Upper lobe of right lung (tissue), 1 donor: ENCODE data around the gene SPRY4. TPM values are rescaled to one million over a fixed set of nuclear protein-coding genes. Genes with fewer than 3 reads are reported as not detected.

Source experiments
- ATAC-seq: fragments of 200-7000 bp; cut with Tn5 transposase; one replicate; pipeline ENCODE4 v1.9.1; 2020; ENCODE audit warnings: mild to moderate bottlenecking, moderate library complexity
- DNase-seq: peaks from one replicate; pipeline ENCODE4 v3.0.0-alpha.2; 2020
- H3K27ac ChIP-seq: fragments of 200-600 bp; one replicate; pipeline ENCODE4 v1.8.0; 2022
- H3K27me3 ChIP-seq: fragments of 200-600 bp; one replicate; pipeline ENCODE4 v1.8.0; 2022; ENCODE audit warnings: mild to moderate bottlenecking
- H3K36me3 ChIP-seq: fragments of 200-600 bp; one replicate; pipeline ENCODE4 v1.8.0; 2022
- H3K4me1 ChIP-seq: fragments of 200-600 bp; one replicate; pipeline ENCODE4 v1.8.0; 2022
- H3K4me3 ChIP-seq: fragments of 200-600 bp; one replicate; pipeline ENCODE4 v1.8.0; 2022; ENCODE audit warnings: mild to moderate bottlenecking
- H3K9me3 ChIP-seq: fragments of 200-600 bp; one replicate; pipeline ENCODE4 v1.8.0; 2022
- intact Hi-C: fragments of 100-400 bp; cut with DNase I; formaldehyde crosslinking; loops from one replicate; pipeline ENCODE4 v1.11.0; 2022
- total RNA-seq: library from RNA; stranded (reverse); fragmentation: NEBNext Ultra II Directional; extraction: Animal tissue kit (Norgen Biotek cat#: 25700); gene quantifications from one replicate; pipeline ENCODE4 v1.2.1, GENCODE V29; 2021
- TF ChIP-seq, protein P1 (sequence below): fragments of 200-600 bp; IDR thresholded peaks from one replicate; pipeline ENCODE4 v1.8.0; 2022; ENCODE audit warnings: antibody characterized with exemption
- donor health status: DM: no; HTN: yes; CAD: no; lungs with severe emphysema.

The SPRY4 gene
- total RNA-seq, 1 donor from 2014 or later, result 89.8 TPM

DNA sequence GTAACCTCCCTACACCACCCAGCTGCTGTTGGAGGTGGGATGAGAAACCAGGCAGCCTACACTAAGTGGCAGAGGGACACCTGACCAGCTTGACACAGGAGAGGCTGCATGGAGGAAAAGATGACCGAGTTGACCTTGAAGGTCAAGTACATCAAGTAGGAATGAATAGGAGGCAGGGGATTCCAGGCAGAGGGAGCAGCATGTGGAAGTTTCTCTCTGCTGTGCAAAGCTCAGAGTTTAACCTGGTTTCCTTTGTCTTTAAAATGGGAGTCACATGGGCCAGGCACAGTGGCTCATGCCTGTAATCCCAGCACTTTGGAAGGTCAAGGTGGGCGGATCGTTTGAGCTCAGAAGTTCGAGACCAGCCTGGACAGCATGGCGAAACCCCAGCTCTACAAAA is 32.6 kb downstream of the SPRY4 start:
- H3K36me3 ChIP-seq, result no peaks in the 10 kb centered on the region
- no peaks in the 10 kb centered on the region for H3K9me3 ChIP-seq
- peaks cover 23% of the 10 kb centered on the region for H3K4me1 ChIP-seq
- no peak for ATAC-seq
- no peak overlapping the region for H3K4me3 ChIP-seq
- intact Hi-C loops, result no loop called here
- no peaks in the 10 kb centered on the region for H3K27me3 ChIP-seq
- DNase-seq, result no peak
- H3K27ac ChIP-seq, result no peak overlapping the region
- TF ChIP-seq, protein P1, sequence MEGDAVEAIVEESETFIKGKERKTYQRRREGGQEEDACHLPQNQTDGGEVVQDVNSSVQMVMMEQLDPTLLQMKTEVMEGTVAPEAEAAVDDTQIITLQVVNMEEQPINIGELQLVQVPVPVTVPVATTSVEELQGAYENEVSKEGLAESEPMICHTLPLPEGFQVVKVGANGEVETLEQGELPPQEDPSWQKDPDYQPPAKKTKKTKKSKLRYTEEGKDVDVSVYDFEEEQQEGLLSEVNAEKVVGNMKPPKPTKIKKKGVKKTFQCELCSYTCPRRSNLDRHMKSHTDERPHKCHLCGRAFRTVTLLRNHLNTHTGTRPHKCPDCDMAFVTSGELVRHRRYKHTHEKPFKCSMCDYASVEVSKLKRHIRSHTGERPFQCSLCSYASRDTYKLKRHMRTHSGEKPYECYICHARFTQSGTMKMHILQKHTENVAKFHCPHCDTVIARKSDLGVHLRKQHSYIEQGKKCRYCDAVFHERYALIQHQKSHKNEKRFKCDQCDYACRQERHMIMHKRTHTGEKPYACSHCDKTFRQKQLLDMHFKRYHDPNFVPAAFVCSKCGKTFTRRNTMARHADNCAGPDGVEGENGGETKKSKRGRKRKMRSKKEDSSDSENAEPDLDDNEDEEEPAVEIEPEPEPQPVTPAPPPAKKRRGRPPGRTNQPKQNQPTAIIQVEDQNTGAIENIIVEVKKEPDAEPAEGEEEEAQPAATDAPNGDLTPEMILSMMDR, result no peak

DNA sequence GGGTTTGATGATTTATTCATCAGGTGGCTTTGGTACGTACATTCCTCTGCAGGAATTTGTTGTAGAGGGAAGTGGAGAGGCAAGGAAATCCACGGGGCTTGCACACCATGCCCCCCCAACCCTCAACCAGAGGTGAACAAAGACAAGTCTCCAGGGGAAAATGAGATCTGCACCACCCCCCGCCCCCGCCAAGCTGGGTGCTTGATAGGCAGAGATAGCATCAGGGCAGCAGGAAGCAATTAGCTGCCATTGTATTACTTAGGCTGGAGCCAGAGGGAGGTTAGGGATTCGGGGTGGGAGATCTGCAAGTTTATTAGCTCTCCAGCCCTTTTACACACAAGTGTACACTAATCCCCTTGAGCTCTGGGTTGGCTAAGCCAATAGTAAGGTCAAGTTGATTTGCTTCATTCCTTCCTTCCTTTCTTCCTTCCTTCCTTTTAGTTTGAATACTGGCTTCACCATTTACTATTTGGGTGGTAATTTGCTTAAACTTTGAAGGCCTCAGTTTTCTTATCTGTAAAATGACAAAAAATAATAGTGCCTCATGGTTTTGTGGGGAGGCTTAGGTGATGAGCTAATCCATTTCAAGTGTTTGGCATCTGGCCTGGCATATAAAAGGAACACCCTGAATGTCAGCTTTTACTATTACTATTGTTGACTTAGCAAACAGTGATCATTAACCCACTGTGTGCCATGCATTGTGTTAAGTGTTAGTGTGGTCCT is 34.1 kb downstream of the SPRY4 start:
- intact Hi-C loops, result no loop called here
- no peak for DNase-seq
- peak; percentile 28 for ATAC-seq
- Histone ChIP-seq H3K27me3 (no peaks in the 10 kb centered on the region), H3K36me3 (no peaks in the 10 kb centered on the region), H3K4me1 (peaks cover 11% of the 10 kb centered on the region), H3K9me3 (no peaks in the 10 kb centered on the region), H3K4me3 (no peak overlapping the region), H3K27ac (no peak overlapping the region)
- TF ChIP-seq, protein P1, result no peak

DNA sequence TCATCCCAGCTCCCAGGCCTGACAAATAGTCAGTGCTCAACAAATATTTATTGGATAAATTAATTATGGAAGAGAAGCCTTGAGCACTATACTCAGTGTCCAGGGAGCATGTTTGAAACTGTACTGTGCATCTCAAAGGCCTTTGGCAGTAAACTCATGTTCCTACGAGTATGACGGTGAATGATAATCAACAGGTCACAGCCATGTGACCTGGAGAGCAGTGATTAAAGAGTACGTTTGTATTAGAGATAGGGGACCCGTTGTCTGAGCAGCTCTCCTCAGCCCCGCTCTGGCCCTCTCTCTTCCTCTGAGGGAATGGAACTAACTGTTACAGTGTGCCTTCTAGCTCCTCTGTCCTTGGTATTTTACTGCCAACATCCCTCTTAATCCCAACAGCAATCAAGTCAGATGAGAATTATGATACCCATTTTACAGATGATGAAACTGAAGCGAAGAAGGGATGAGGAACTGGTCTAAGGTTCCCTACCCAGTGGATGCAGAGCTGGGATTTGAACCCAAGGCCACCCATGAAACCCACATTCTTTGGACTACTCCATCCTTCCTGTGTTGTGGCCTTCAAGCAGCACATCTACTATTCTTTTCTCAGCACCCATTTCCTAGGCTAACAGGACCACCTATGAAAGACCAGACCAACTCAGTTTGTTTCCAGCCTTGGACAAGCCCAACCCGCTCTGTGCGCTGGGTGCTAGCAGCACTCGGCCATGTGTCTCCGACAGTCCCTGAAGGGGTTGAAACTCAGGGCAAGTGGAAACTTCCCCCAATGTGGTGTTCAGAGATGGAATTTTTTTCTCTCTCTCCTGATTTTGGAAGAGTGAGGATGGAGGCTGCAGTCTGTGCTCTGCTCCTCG is 34.9 kb downstream of the SPRY4 start:
- H3K4me1 ChIP-seq, result peaks cover 11% of the 10 kb centered on the region
- TF ChIP-seq, protein P1, result no peak
- ATAC-seq (no peak), DNase-seq (no peak)
- no peaks in the 10 kb centered on the region for H3K27me3 ChIP-seq
- H3K36me3 ChIP-seq, result no peaks in the 10 kb centered on the region
- H3K4me3 ChIP-seq, result no peak overlapping the region
- no peak overlapping the region for H3K27ac ChIP-seq
- intact Hi-C loops, result no loop called here
- H3K9me3 ChIP-seq, result no peaks in the 10 kb centered on the region

DNA sequence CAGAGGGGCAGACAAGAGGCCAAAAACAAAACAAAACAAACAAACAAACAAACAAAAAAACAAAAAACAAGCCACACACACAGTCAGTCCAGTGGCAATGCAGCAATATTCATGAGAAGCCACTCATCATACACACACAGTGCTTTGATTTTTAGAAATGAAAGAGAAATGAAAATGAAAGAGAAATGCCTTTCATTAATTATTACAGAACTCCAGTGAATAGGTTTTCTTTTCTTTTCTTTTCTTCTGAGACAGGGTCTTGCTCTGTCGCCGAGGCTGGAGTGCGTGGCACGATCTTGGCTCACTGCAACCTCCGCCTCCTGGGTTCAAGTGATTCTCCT is 36.9 kb downstream of the SPRY4 start:
- Histone ChIP-seq H3K9me3 (no peaks in the 10 kb centered on the region), H3K4me3 (no peak overlapping the region), H3K36me3 (no peaks in the 10 kb centered on the region), H3K27me3 (no peaks in the 10 kb centered on the region), H3K27ac (no peak overlapping the region), H3K4me1 (peaks cover 11% of the 10 kb centered on the region)
- no peak for DNase-seq
- no peak for ATAC-seq
- TF ChIP-seq, protein P1, result no peak
- intact Hi-C loops, result no loop called here

DNA sequence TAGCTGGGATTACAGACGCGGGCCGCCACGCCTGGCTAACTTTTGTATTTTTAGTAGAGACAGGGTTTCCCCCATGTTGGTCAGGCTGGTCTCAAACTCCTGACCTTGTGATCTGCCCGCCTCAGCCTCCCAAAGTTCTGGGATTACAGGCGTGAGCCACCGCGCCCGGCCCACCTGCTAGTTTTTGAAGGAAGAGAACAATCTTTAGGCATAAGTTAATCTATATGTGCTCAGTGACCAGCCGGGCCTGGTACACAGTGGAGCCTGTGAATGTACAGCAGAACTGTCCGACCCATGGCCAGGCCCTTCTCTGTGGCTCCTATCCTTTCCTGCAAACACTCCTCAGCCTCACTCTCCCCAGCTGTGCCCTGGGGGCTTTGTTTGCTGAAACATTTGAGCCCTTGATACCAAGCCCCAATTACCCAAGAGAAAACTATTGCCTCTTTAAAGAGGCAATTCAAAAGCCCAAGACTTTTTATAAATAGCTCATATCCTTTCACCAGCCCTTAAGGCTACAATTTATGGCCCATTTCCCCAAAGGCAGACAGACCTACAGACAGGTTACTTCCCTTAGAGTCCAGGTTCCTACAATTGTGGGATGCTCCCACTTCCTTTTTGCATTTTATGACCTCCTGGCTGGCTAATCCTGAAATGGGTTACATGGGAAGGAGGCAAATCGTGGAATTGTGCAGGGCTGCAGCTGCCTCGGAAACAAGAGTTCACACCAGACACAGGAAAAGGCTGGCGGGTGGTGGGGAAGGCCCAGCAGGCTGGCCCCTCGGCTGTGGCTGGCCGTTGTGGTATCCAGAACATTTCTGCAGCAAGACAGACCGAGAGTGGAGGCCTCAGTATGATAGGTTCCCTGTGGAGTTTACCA is 37.5 kb downstream of the SPRY4 start:
- no peak overlapping the region for H3K27ac ChIP-seq
- ATAC-seq, result no peak
- TF ChIP-seq, protein P1, result no peak
- H3K4me1 ChIP-seq, result peaks cover 11% of the 10 kb centered on the region
- no peaks in the 10 kb centered on the region for H3K9me3 ChIP-seq
- H3K4me3 ChIP-seq, result no peak overlapping the region
- H3K27me3 ChIP-seq, result no peaks in the 10 kb centered on the region
- DNase-seq, result no peak
- intact Hi-C loops, result no loop called here
- H3K36me3 ChIP-seq, result no peaks in the 10 kb centered on the region
